GM18873 (cell line): ENCODE data around the gene CENPS.

ENCODE experiments used
- ATAC-seq: cut with Tn5 transposase; IDR thresholded peaks from one replicate; pipeline ENCODE4 v1.9.1; 2021; ENCODE audit warnings: mild to moderate bottlenecking, moderate library complexity, moderate number of reproducible peaks; ENCODE audit not compliant: unreplicated experiment, low FRiP score

CENPS gene

DNA sequence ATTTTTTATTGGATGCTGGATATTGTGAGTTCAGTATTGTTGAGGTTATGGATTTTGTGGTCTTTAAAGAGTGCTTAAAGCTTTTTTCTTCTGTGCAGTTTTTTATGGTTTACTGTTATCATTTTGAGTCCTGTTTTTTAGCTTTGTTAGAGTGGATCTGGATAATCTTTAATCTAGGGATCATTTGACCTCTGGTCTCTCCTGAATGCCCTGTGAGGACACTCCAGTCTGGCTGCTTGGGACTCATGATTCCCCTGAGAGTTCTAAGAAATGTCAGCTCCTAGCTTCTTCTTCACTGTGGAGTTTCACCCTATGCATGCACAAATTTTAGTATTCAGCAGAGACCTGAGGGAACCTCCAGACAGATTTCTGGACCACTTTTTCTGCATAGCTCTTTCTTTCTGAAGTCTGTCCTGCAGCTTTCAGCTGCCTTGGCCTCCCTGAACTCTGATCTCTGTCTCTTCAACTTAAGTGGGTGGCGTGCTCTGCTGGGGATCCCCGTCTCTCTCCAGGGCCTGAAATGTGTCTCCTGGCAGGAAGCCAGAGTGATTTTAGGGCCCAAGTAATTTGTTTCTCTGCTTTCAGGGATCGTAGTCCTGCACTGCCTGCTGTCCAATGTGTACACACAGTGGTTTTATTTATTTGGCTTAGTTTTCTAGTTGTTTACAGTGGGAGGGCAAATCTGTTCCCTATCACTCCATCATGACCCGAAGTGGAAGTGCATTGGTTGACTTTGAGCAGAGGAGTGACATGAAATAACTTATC is 59.2 kb downstream of the CENPS start:
- no peak for ATAC-seq

DNA sequence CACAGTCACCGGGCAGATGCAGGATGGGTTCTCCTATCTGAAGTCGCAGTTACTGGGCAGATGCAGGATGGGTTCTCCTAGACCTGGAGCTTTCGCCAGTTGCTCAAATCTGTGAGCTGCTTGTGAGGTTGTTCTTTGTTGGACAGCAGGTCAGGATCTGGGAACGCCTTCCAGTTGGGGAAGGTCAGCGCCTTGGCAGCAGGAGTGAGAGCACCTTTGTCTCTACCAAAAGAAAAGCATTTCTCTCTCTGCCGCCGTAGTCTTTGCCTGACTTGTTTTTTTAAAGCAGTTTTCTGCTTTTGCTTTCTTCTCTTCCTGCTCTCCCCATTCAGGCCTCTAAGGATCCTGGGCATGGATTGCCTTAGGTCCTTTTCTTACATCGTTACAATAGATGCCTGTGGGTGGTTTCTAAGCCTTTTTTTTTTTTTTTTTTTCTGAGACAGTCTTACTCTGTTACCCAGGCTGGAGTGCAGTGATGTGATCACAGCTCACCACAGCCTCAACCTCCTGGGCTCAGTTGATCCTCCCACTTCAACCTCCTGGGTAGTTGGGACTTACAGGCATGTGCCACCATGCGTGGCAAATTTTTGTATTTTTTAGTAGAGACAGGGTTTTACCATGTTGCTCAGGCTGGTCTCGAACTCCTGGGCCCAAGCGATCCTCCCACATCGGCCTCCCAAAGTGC is 60.2 kb downstream of the CENPS start:
- ATAC-seq: no peak
